ENCODE data around the gene SLC39A9.

DNA sequence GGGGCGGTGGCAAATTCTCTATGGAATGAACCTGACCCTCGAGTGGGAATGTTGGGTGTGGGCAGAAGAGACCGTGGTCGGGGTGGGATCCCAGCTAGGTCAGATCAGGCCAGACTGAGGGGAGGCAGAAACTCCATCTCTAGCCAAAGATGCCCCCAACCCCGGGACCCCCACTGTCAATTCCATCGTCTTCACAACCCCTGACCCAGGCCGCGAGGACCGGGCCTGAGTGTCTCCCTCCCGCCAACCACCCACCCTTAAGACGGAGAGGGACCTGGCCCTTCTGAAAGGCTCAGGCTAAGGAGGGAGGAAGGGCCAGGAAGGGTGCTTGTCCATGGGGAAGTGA lies 86.8 kb downstream of the SLC39A9 start:
- no peak for TF ChIP-seq SNAI2 (CRISPR knock-in tag; IDR thresholded peaks at IDR 0.05)
- TF ChIP-seq ZC3H10 (CRISPR knock-in tag; IDR thresholded peaks at IDR 0.05), result no peak

All from SK-N-SH treated with all-trans-retinoic acid at 6 μM for 48 hours (cell line).